A673 (cell line): Measurements from ENCODE around the gene NRXN3. TPM values are rescaled to one million over a fixed set of nuclear protein-coding genes. Genes with fewer than 3 reads are reported as not detected.

Experiments used
- BruUV-seq: library from RNA; stranded (reverse); fragments of 400-500 nt; replicated peaks from 2 replicates; lab custom pipeline; 2021; lab: Mats Ljungman, UMichigan
- CTCF ChIA-PET: fragments of 300-600 bp; sonication (Branson Sonifier 250); formaldehyde crosslinking; loops from one replicate; lab custom pipeline; 2022; ENCODE audit warnings: antibody characterized with exemption; lab: Charles Lee
- POLR2A ChIA-PET: fragments of 300-600 bp; sonication (Branson Sonifier 250); formaldehyde crosslinking; loops from one replicate; lab custom pipeline; 2022; ENCODE audit warnings: antibody characterized with exemption; ENCODE audit not compliant: low non-redundant PET; lab: Charles Lee
- DNase-seq: peaks from one replicate; pipeline ENCODE4 v3.0.0-alpha.2; 2015; ENCODE audit warnings: low spot score
- H3K27ac ChIP-seq: fragments of 200-600 bp; sonication (generic); 2 replicates; pipeline ENCODE4 v1.5.1; 2016; ENCODE audit warnings: mixed run types, low read depth, mild to moderate bottlenecking, mixed read lengths, antibody characterized with exemption, low read length; ENCODE audit not compliant: poor library complexity, severe bottlenecking
- H3K27me3 ChIP-seq: fragments of 200-600 bp; sonication (generic); replicated peaks from 2 replicates; pipeline ENCODE4 v1.6.1; 2017; ENCODE audit warnings: mixed run types, low read depth, mild to moderate bottlenecking, mixed read lengths, antibody characterized with exemption, low read length; ENCODE audit not compliant: insufficient read depth, poor library complexity
- H3K36me3 ChIP-seq: fragments of 200-600 bp; sonication (generic); 2 replicates; pipeline ENCODE4 v1.6.1; 2016; ENCODE audit warnings: mixed run types, mild to moderate bottlenecking, mixed read lengths, antibody characterized with exemption, low read length; ENCODE audit not compliant: insufficient read depth, poor library complexity, severe bottlenecking
- H3K4me1 ChIP-seq: fragments of 200-600 bp; sonication (generic); 2 replicates; pipeline ENCODE4 v1.6.1; 2017; ENCODE audit warnings: mixed run types, mild to moderate bottlenecking, mixed read lengths, antibody characterized with exemption, low read length; ENCODE audit not compliant: insufficient read depth, poor library complexity, severe bottlenecking
- H3K4me3 ChIP-seq: fragments of 200-600 bp; sonication (generic); 2 replicates; pipeline ENCODE4 v1.5.1; 2016; ENCODE audit warnings: low read depth, mixed run types, mild to moderate bottlenecking, mixed read lengths, low read length; ENCODE audit not compliant: poor library complexity, severe bottlenecking
- H3K9me3 ChIP-seq: fragments of 200-600 bp; sonication (generic); 2 replicates; pipeline ENCODE4 v1.6.1; 2016; ENCODE audit warnings: mixed run types, low read depth, mild to moderate bottlenecking, mixed read lengths, antibody characterized with exemption, low read length; ENCODE audit not compliant: poor library complexity, severe bottlenecking
- CTCF ChIP-seq: fragments of 300-800, 200-600 bp; sonication (generic); conservative IDR thresholded peaks from 2 replicates; pipeline ENCODE4 v1.5.1; 2017; ENCODE audit warnings: low read depth, mild to moderate bottlenecking, antibody characterized with exemption, low read length, moderate library complexity, mixed read lengths
- EZH2 ChIP-seq: fragments of 200-600 bp; sonication (generic); IDR thresholded peaks from 2 replicates; pipeline ENCODE4 v1.6.1; 2017; ENCODE audit warnings: borderline replicate concordance, low read depth, mild to moderate bottlenecking, mixed read lengths, antibody characterized with exemption, low read length; ENCODE audit not compliant: poor library complexity, severe bottlenecking
- intact Hi-C: fragments of 100-400 bp; cut with micrococcal nuclease; formaldehyde crosslinking; loops from one replicate; pipeline ENCODE4 v1.10.0; 2022; ENCODE audit not compliant: unreplicated experiment
- total RNA-seq: library from RNA; stranded (reverse); gene quantifications from 2 replicates; pipeline ENCODE4 v1.2.3, GENCODE V29; 2021

Gene NRXN3
- total RNA-seq, 1 experiment from 2014 or later = 0.21 TPM

- peak; percentile 4 for DNase-seq
- intact Hi-C loops = no loop called here
- no peaks in the 10 kb centered on the region for H3K4me1 ChIP-seq
- CTCF ChIA-PET = interaction anchor here (0.8 kb wide), 1 partner anchor 134 kb away, joined by 5 read pairs; no protein-coding TSS in a partner anchor
- H3K4me3 ChIP-seq = no peak overlapping the region
- no peaks in the 10 kb centered on the region for H3K36me3 ChIP-seq
- H3K27ac ChIP-seq = no peak overlapping the region
- BruUV-seq = no TSS peak
- no peaks in the 10 kb centered on the region for H3K27me3 ChIP-seq
- H3K9me3 ChIP-seq = no peaks in the 10 kb centered on the region
- POLR2A ChIA-PET = no interaction called here
- TF ChIP-seq EZH2 (no peak), CTCF (0 out of 2 replicates have a peak, but pooled peaks have one; percentile 17)
Measured at GRCh38 chr14:78700236-78700635, 530.1 kb downstream of the NRXN3 start.

GRCh38 chr14:78701246-78701645 lies 531.1 kb downstream of the NRXN3 start:
- no peak overlapping the region for H3K4me3 ChIP-seq
- POLR2A ChIA-PET = no interaction called here
- no peak overlapping the region for H3K27ac ChIP-seq
- no peaks in the 10 kb centered on the region for H3K4me1 ChIP-seq
- intact Hi-C loops = no loop called here
- no peaks in the 10 kb centered on the region for H3K36me3 ChIP-seq
- DNase-seq = no peak
- CTCF ChIA-PET = no interaction called here
- H3K27me3 ChIP-seq = no peaks in the 10 kb centered on the region
- BruUV-seq = no TSS peak
- TF ChIP-seq CTCF (no peak), EZH2 (no peak)
- H3K9me3 ChIP-seq = no peaks in the 10 kb centered on the region

- H3K4me1 ChIP-seq = no peaks in the 10 kb centered on the region
- no peak for DNase-seq
- no peaks in the 10 kb centered on the region for H3K9me3 ChIP-seq
- H3K27ac ChIP-seq = no peak overlapping the region
- CTCF ChIA-PET = no interaction called here
- intact Hi-C loops = no loop called here
- POLR2A ChIA-PET = no interaction called here
- no TSS peak for BruUV-seq
- no peaks in the 10 kb centered on the region for H3K36me3 ChIP-seq
- H3K4me3 ChIP-seq = no peak overlapping the region
- TF ChIP-seq CTCF (no peak), EZH2 (no peak)
- H3K27me3 ChIP-seq = no peaks in the 10 kb centered on the region
Measured at GRCh38 chr14:78704965-78705364, 534.8 kb downstream of the NRXN3 start.
